Naive thymus-derived CD8-positive, alpha-beta T cell (primary cell): ENCODE data around the gene SRC. TPM values are rescaled to one million over a fixed set of nuclear protein-coding genes. Genes with fewer than 3 reads are reported as not detected.
A peak's percentile ranks its signal among the peaks of the same experiment; 100 is the strongest.

Source experiments
- ATAC-seq, 2 donors: fragments of 150-1000 bp; cut with Tn5 transposase in 1 of 2; sonication (Bioruptor Pico), chemical (Tn5 transposase) in 1 of 2; 1 replicate in 1 of 2; 2 replicates in 1 of 2; pipeline ENCODE4 v1.10.0; 2021; ENCODE audit warnings: mild to moderate bottlenecking in 2 of 2, moderate library complexity in 2 of 2
- POLR2A ChIA-PET: fragments of 350-600 bp; sonication (Branson Sonifier 250); formaldehyde crosslinking; loops from one replicate; lab custom pipeline; 2021; ENCODE audit warnings: antibody characterized with exemption; lab: Charles Lee
- DNase-seq, 10 donors: peaks; one replicate each; pipeline versions ENCODE4 v3.0.0 to v3.0.0-alpha.2; 2020 to 2022
- H3K27ac Mint-ChIP-seq, 10 donors: one replicate each; pipeline ENCODE4 v1.8.0; 2020 to 2022; ENCODE audit warnings: mild to moderate bottlenecking in 10 of 10, mixed read lengths in 10 of 10, moderate library complexity in 4 of 10, inconsistent platforms in 1 of 10
- H3K27me3 Mint-ChIP-seq, 5 donors: one replicate each; pipeline ENCODE4 v1.8.0; 2021 to 2022; ENCODE audit warnings: mixed read lengths in 5 of 5
- H3K36me3 Mint-ChIP-seq, 3 donors: one replicate each; pipeline ENCODE4 v1.8.0; 2020 to 2022; ENCODE audit warnings: mixed read lengths in 3 of 3, mild to moderate bottlenecking in 2 of 3, inconsistent platforms in 1 of 3
- H3K4me1 Mint-ChIP-seq, 4 donors: one replicate each; pipeline ENCODE4 v1.8.0; 2021 to 2022; ENCODE audit warnings: mixed read lengths in 4 of 4
- H3K4me3 Mint-ChIP-seq, 10 donors: one replicate each; pipeline ENCODE4 v1.8.0; 2020 to 2022; ENCODE audit warnings: mild to moderate bottlenecking in 10 of 10, mixed read lengths in 10 of 10, moderate library complexity in 6 of 10, inconsistent platforms in 1 of 10
- H3K9me3 Mint-ChIP-seq, 9 donors: one replicate each; pipeline ENCODE4 v1.8.0; 2020 to 2022; ENCODE audit warnings: mixed read lengths in 9 of 9, mild to moderate bottlenecking in 3 of 9, inconsistent platforms in 1 of 9, moderate library complexity in 1 of 9
- polyA plus RNA-seq, 3 donors: library from polyadenylated mRNA; unstranded; fragments of 300-500 nt; fragmentation: Illumina TruSeq; gene quantifications; one replicate each; pipeline ENCODE4 v1.2.3, GENCODE V29; 2021
- total RNA-seq, 8 experiments: library from RNA in 2 of 8; stranded (reverse) in 2 of 8; gene quantifications; one replicate each; pipeline ENCODE4 v1.2.3 and lab custom pipeline; 2021 to 2026

SRC gene
- total and polyA plus RNA-seq, 5 experiments from 2014 or later: 0.07 to 2.4 (median 0.60) TPM; not detected in 2

GRCh38 chr20:37316775-37317170, 29.2 kb upstream of the SRC start:
- Mint-ChIP-seq H3K36me3 (peaks cover 0 to 27% (median 3%) of the 10 kb centered on the region in 3 donors), H3K4me1 (peaks cover 22 to 51% (median 37%) of the 10 kb centered on the region in 4 donors), H3K27ac (peak overlapping the region; percentile 76 to 93 (median 90)), H3K27me3 (no peaks in the 10 kb centered on the region), H3K9me3 (no peaks in the 10 kb centered on the region), H3K4me3 (peak overlapping the region in 4 of 10 donors; percentile 7 to 45 (median 20))
- ATAC-seq (peak in 1 of 2 donors; percentile 23), DNase-seq (no peak)
- POLR2A ChIA-PET: no interaction called here

- H3K27ac Mint-ChIP-seq: peak overlapping the region in 8 of 10 donors; percentile 52 to 92 (median 88)
- H3K4me1 Mint-ChIP-seq: peaks cover 21 to 48% (median 36%) of the 10 kb centered on the region in 4 donors
- H3K4me3 Mint-ChIP-seq: no peak overlapping the region
- H3K9me3 Mint-ChIP-seq: no peaks in the 10 kb centered on the region
- H3K27me3 Mint-ChIP-seq: no peaks in the 10 kb centered on the region
- peaks cover 0 to 23% (median under 1%) of the 10 kb centered on the region in 3 donors for H3K36me3 Mint-ChIP-seq
- ATAC-seq (no peak), DNase-seq (peak in 1 of 10 donors; percentile 35)
- POLR2A ChIA-PET: no interaction called here
These were observed 28.6 kb upstream of the SRC start for GRCh38 chr20:37317316-37317715.

- H3K27me3 Mint-ChIP-seq: no peaks in the 10 kb centered on the region
- peaks cover 0 to 22% (median 3%) of the 10 kb centered on the region in 3 donors for H3K36me3 Mint-ChIP-seq
- POLR2A ChIA-PET: no interaction called here
- H3K27ac Mint-ChIP-seq: peak overlapping the region in 8 of 10 donors; percentile 53 to 92 (median 67)
- peaks cover 21 to 48% (median 34%) of the 10 kb centered on the region in 4 donors for H3K4me1 Mint-ChIP-seq
- no peak overlapping the region for H3K4me3 Mint-ChIP-seq
- DNase-seq (peak in 1 of 10 donors; percentile 34), ATAC-seq (no peak)
- no peaks in the 10 kb centered on the region for H3K9me3 Mint-ChIP-seq
These were observed 27.8 kb upstream of the SRC start for GRCh38 chr20:37317994-37318640.

GRCh38 chr20:37319151-37319671, 26.7 kb upstream of the SRC start:
- no peak for DNase-seq
- Mint-ChIP-seq H3K27ac (peak overlapping the region in 2 of 10 donors; percentile 51 to 76), H3K9me3 (no peaks in the 10 kb centered on the region), H3K27me3 (no peaks in the 10 kb centered on the region), H3K4me3 (no peak overlapping the region), H3K4me1 (peaks cover 21 to 41% (median 27%) of the 10 kb centered on the region in 4 donors), H3K36me3 (peaks cover 0 to 18% (median 3%) of the 10 kb centered on the region in 3 donors)
- POLR2A ChIA-PET: no interaction called here
- no peak for ATAC-seq

- POLR2A ChIA-PET: interaction anchor here (0.9 kb wide), 1 partner anchor 12 kb away, joined by 3 read pairs; no protein-coding TSS in a partner anchor
- Mint-ChIP-seq H3K4me3 (no peak overlapping the region), H3K4me1 (peaks cover 0 to 4% (median under 1%) of the 10 kb centered on the region in 4 donors), H3K27ac (no peak overlapping the region), H3K9me3 (no peaks in the 10 kb centered on the region), H3K27me3 (no peaks in the 10 kb centered on the region), H3K36me3 (peaks cover 0 to 3% (median 2%) of the 10 kb centered on the region in 3 donors)
- ATAC-seq: no peak
- DNase-seq: peak in 1 of 10 donors; percentile 6
These were observed 22.0 kb upstream of the SRC start for GRCh38 chr20:37323985-37324384.

GRCh38 chr20:37325206-37325605, 20.7 kb upstream of the SRC start:
- Mint-ChIP-seq H3K9me3 (no peaks in the 10 kb centered on the region), H3K4me1 (peaks cover 0 to 1% (median 0%) of the 10 kb centered on the region in 4 donors), H3K36me3 (peaks cover 0 to 3% (median 0%) of the 10 kb centered on the region in 3 donors), H3K27ac (peak overlapping the region in 1 of 10 donors; percentile 15), H3K4me3 (no peak overlapping the region), H3K27me3 (no peaks in the 10 kb centered on the region)
- DNase-seq (peak in 1 of 10 donors; percentile 15), ATAC-seq (no peak)
- POLR2A ChIA-PET: no interaction called here

- H3K4me3 Mint-ChIP-seq: no peak overlapping the region
- no peak for ATAC-seq
- peaks cover 0 to 1% (median 0%) of the 10 kb centered on the region in 4 donors for H3K4me1 Mint-ChIP-seq
- no peaks in the 10 kb centered on the region for H3K27me3 Mint-ChIP-seq
- POLR2A ChIA-PET: no interaction called here
- no peak overlapping the region for H3K27ac Mint-ChIP-seq
- no peak for DNase-seq
- H3K36me3 Mint-ChIP-seq: peaks cover 0 to 3% (median 0%) of the 10 kb centered on the region in 3 donors
- H3K9me3 Mint-ChIP-seq: no peaks in the 10 kb centered on the region
These were observed 19.3 kb upstream of the SRC start for GRCh38 chr20:37326666-37327065.

- ATAC-seq (no peak), DNase-seq (peak in 1 of 10 donors; percentile 19)
- Mint-ChIP-seq H3K9me3 (no peaks in the 10 kb centered on the region), H3K27ac (no peak overlapping the region), H3K36me3 (no peaks in the 10 kb centered on the region), H3K4me3 (no peak overlapping the region), H3K4me1 (peaks cover 0 to 1% (median 0%) of the 10 kb centered on the region in 4 donors), H3K27me3 (no peaks in the 10 kb centered on the region)
- POLR2A ChIA-PET: no interaction called here
These were observed 18.2 kb upstream of the SRC start for GRCh38 chr20:37327748-37328147.

GRCh38 chr20:37328149-37328945, 17.6 kb upstream of the SRC start:
- no peak overlapping the region for H3K27ac Mint-ChIP-seq
- H3K4me3 Mint-ChIP-seq: no peak overlapping the region
- H3K36me3 Mint-ChIP-seq: no peaks in the 10 kb centered on the region
- ATAC-seq: no peak
- peak in 1 of 10 donors; percentile 26 for DNase-seq
- POLR2A ChIA-PET: no interaction called here
- H3K27me3 Mint-ChIP-seq: no peaks in the 10 kb centered on the region
- H3K4me1 Mint-ChIP-seq: peaks cover 0 to 1% (median 0%) of the 10 kb centered on the region in 4 donors
- H3K9me3 Mint-ChIP-seq: no peaks in the 10 kb centered on the region

GRCh38 chr20:37329481-37330165, 16.3 kb upstream of the SRC start:
- Mint-ChIP-seq H3K27ac (no peak overlapping the region), H3K9me3 (no peaks in the 10 kb centered on the region), H3K27me3 (no peaks in the 10 kb centered on the region), H3K36me3 (no peaks in the 10 kb centered on the region), H3K4me3 (no peak overlapping the region), H3K4me1 (peaks cover 0 to 3% (median 1%) of the 10 kb centered on the region in 4 donors)
- peak in 1 of 10 donors; percentile 51 for DNase-seq
- ATAC-seq: no peak
- POLR2A ChIA-PET: no interaction called here

- H3K27ac Mint-ChIP-seq: no peak overlapping the region
- POLR2A ChIA-PET: interaction anchor here (0.9 kb wide), 1 partner anchor 14 kb away, joined by 3 read pairs; no protein-coding TSS in a partner anchor
- H3K4me1 Mint-ChIP-seq: peaks cover 0 to 4% (median 1%) of the 10 kb centered on the region in 4 donors
- no peak overlapping the region for H3K4me3 Mint-ChIP-seq
- DNase-seq (peak in 1 of 10 donors; percentile 56), ATAC-seq (no peak)
- no peaks in the 10 kb centered on the region for H3K9me3 Mint-ChIP-seq
- H3K36me3 Mint-ChIP-seq: no peaks in the 10 kb centered on the region
- no peaks in the 10 kb centered on the region for H3K27me3 Mint-ChIP-seq
These were observed 15.6 kb upstream of the SRC start for GRCh38 chr20:37330316-37330715.
